ENCODE results near the gene KIF5C. TPM values are rescaled to one million over a fixed set of nuclear protein-coding genes. Genes with fewer than 3 reads are reported as not detected.

KIF5C gene
- total RNA-seq, 1 donor, result 0.36 TPM

GRCh38 chr2:149057401-149057800, 182.4 kb downstream of the KIF5C start:
- no peak for DNase-seq (ENCODE audit: insufficient read length, low spot score, missing footprints)
- TF ChIP-seq CTCF (IDR thresholded peaks at IDR 0.05; ENCODE audit: extremely low read depth, low read depth, low read length), result no peak
- Histone ChIP-seq H2AFZ (ENCODE audit: low read length) (no peak overlapping the region), H4K20me1 (ENCODE audit: insufficient read depth, low read length) (no peaks in the 10 kb centered on the region), H3K79me2 (ENCODE audit: insufficient read depth, low read length) (no peaks in the 10 kb centered on the region), H3K36me3 (ENCODE audit: insufficient read depth, low read length) (no peaks in the 10 kb centered on the region), H3K4me2 (ENCODE audit: insufficient read depth, low read length) (no peak overlapping the region), H3K27ac (ENCODE audit: low read depth, low read length) (no peak overlapping the region), H3K27me3 (ENCODE audit: insufficient read depth, low read length) (no peaks in the 10 kb centered on the region), H3K4me3 (ENCODE audit: insufficient read depth, low read length) (no peak overlapping the region), H3K4me1 (ENCODE audit: insufficient read depth, low read length) (peaks cover 5% of the 10 kb centered on the region), H3K9me3 (ENCODE audit: low read depth, low read length) (no peaks in the 10 kb centered on the region)

GRCh38 chr2:149058936-149059335, 183.9 kb downstream of the KIF5C start:
- Histone ChIP-seq H3K79me2 (ENCODE audit: insufficient read depth, low read length) (no peaks in the 10 kb centered on the region), H3K36me3 (ENCODE audit: insufficient read depth, low read length) (no peaks in the 10 kb centered on the region), H3K4me3 (ENCODE audit: insufficient read depth, low read length) (no peak overlapping the region), H2AFZ (ENCODE audit: low read length) (no peak overlapping the region), H3K4me1 (ENCODE audit: insufficient read depth, low read length) (peaks cover 5% of the 10 kb centered on the region), H3K9me3 (ENCODE audit: low read depth, low read length) (no peaks in the 10 kb centered on the region), H3K27me3 (ENCODE audit: insufficient read depth, low read length) (no peaks in the 10 kb centered on the region), H3K27ac (ENCODE audit: low read depth, low read length) (no peak overlapping the region), H3K4me2 (ENCODE audit: insufficient read depth, low read length) (no peak overlapping the region), H4K20me1 (ENCODE audit: insufficient read depth, low read length) (no peaks in the 10 kb centered on the region)
- DNase-seq (ENCODE audit: insufficient read length, low spot score, missing footprints), result no peak
- no peak for TF ChIP-seq CTCF (IDR thresholded peaks at IDR 0.05; ENCODE audit: extremely low read depth, low read depth, low read length)

- Histone ChIP-seq H3K9me3 (ENCODE audit: low read depth, low read length) (no peaks in the 10 kb centered on the region), H3K27me3 (ENCODE audit: insufficient read depth, low read length) (no peaks in the 10 kb centered on the region), H3K36me3 (ENCODE audit: insufficient read depth, low read length) (no peaks in the 10 kb centered on the region), H3K4me1 (ENCODE audit: insufficient read depth, low read length) (peaks cover 11% of the 10 kb centered on the region), H4K20me1 (ENCODE audit: insufficient read depth, low read length) (no peaks in the 10 kb centered on the region), H3K79me2 (ENCODE audit: insufficient read depth, low read length) (no peaks in the 10 kb centered on the region), H3K4me2 (ENCODE audit: insufficient read depth, low read length) (no peak overlapping the region), H3K4me3 (ENCODE audit: insufficient read depth, low read length) (no peak overlapping the region), H3K27ac (ENCODE audit: low read depth, low read length) (no peak overlapping the region), H2AFZ (ENCODE audit: low read length) (no peak overlapping the region)
- DNase-seq (ENCODE audit: insufficient read length, low spot score, missing footprints), result no peak
- TF ChIP-seq CTCF (IDR thresholded peaks at IDR 0.05; ENCODE audit: extremely low read depth, low read depth, low read length), result no peak
Measured at GRCh38 chr2:149059822-149060221, 184.8 kb downstream of the KIF5C start.

GRCh38 chr2:149061133-149061745, 186.2 kb downstream of the KIF5C start:
- Histone ChIP-seq H3K4me3 (ENCODE audit: insufficient read depth, low read length) (no peak overlapping the region), H3K79me2 (ENCODE audit: insufficient read depth, low read length) (no peaks in the 10 kb centered on the region), H4K20me1 (ENCODE audit: insufficient read depth, low read length) (no peaks in the 10 kb centered on the region), H3K9me3 (ENCODE audit: low read depth, low read length) (no peaks in the 10 kb centered on the region), H3K4me2 (ENCODE audit: insufficient read depth, low read length) (no peak overlapping the region), H2AFZ (ENCODE audit: low read length) (no peak overlapping the region), H3K4me1 (ENCODE audit: insufficient read depth, low read length) (peaks cover 15% of the 10 kb centered on the region), H3K36me3 (ENCODE audit: insufficient read depth, low read length) (no peaks in the 10 kb centered on the region), H3K27me3 (ENCODE audit: insufficient read depth, low read length) (no peaks in the 10 kb centered on the region), H3K27ac (ENCODE audit: low read depth, low read length) (no peak overlapping the region)
- no peak for DNase-seq (ENCODE audit: insufficient read length, low spot score, missing footprints)
- TF ChIP-seq CTCF (IDR thresholded peaks at IDR 0.05; ENCODE audit: extremely low read depth, low read depth, low read length), result no peak
